ENCODE data around the gene DIPK1C.

Gene DIPK1C

GRCh38 chr18:74451148-74451547 is 6.0 kb downstream of the DIPK1C start:
- no peak for DNase-seq (ENCODE audit: low read depth)

GRCh38 chr18:74450626-74451025 is 6.5 kb downstream of the DIPK1C start:
- no peak for DNase-seq (ENCODE audit: low read depth)

DNA sequence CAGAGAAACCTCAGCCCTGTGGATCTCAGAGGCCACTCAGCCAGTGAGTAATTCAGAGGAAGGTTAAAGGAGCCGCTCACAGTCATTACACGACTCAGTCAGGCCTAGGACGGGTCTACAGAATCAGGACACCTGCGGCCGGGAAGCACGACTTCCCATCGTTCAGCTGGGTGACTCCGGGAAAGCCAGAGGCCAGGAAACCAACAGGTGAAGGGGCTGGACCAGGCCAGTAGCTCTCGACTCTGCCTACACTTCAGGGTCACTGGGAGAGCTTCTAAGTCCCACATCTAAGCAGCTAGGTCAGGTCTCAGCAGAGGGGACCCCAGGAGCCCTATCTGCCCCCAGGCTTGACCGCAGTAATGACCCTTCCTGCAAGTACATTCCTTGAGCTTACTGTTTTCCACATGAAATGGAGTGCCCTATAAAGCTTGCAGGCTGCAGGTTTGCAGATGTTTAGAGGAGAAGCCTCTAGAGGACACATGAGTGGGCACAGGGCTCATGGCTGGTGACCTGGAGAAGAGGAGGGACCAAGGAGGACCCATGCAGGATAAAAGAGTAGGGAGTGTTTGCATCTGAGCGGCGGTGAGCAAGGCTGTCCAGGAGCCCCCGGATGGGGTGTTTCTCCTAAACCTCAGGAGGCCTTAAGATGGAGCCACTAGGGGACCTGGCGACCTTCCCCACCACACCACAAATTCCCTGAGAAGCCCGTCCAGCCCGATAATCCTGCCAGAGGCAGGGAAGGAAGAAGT is 9.5 kb downstream of the DIPK1C start:
- DNase-seq (ENCODE audit: low read depth) = no peak

DNA sequence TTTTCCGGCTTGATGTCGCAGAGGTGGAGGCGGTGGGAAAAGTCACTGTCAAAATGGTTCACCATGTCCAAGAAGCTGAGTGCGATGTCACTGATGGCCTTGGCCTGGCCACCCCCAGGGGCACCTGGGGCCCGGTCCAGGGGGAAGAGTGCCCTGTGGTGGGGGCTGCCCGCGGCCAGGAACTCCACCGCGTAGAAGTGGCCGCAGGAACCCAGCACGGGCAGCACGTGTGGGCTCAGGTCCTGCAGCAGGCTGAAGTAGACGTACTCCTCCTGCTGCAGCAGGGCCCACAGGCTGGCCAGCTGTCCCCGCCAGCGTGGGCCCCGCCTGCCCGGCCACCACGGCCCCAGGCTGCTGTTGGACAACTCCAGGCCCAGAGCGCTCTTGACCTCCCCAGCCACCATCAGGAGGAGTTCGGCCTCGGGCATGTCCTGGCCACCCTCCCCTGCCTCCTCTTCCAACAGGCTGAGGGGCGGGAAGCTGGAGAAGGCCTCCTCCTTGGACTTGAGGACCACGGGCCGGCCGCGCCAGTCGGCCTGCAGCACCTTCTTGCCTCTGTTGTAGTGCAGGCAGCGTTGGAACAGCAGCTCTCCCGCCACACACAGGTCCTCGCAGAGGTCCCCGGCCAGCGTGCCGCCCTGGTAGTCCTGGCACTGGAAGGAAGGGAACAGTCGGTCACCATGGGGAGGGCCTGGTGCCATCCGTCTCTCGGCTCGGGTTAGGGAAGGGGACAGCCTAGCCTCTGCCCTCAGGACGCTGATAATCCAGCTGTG is 10.3 kb downstream of the DIPK1C start:
- no peak for DNase-seq (ENCODE audit: low read depth)

DNA sequence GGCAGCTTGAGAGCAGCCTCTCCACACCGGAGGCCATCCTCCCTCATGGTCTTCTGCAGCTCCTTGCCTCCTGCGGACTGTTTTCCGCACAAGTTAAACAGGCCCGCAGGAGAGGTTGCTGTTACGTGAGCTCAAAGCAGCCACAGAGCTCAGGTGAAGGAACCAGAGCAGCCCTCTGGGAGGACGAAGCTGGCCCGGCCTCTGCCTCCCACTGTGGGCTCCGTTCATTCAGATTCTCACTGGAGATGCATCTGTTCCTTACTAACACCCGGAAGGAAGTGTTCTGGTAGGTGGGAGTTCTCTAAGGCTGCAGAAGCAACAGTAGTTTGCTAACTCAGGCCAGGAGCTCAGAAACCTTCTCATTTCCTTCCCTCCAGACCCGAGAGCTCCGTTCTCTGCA is 10.9 kb downstream of the DIPK1C start:
- DNase-seq (ENCODE audit: low read depth) = no peak

- DNase-seq (ENCODE audit: low read depth) = no peak
Measured at GRCh38 chr18:74445585-74445984, 11.5 kb downstream of the DIPK1C start.

GRCh38 chr18:74444104-74444503 is 13.0 kb downstream of the DIPK1C start:
- DNase-seq (ENCODE audit: low read depth) = no peak

GRCh38 chr18:74440808-74441427 is 16.2 kb downstream of the DIPK1C start:
- no peak for DNase-seq (ENCODE audit: low read depth)

DNA sequence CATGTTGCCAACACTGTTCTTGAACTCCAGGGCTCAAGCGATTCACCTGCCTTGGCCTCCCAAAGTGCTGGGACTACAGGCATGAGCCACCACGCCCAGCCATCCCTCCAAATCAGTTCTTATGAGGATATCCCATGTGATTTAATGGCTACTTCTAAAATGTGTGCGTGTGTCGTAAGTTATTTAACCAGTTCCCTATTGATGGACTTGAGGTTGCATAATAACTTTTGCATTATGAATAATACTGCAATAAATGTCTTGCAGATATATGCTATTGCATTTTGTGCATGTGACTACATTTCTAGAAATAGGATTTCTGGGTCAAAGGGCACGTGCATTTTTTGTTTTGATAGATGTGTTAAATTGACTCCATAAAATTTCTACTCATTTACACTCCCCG is 19.0 kb downstream of the DIPK1C start:
- DNase-seq (ENCODE audit: low read depth) = no peak

- DNase-seq (ENCODE audit: low read depth) = no peak
Measured at GRCh38 chr18:74436158-74436769, 20.8 kb downstream of the DIPK1C start.

DNA sequence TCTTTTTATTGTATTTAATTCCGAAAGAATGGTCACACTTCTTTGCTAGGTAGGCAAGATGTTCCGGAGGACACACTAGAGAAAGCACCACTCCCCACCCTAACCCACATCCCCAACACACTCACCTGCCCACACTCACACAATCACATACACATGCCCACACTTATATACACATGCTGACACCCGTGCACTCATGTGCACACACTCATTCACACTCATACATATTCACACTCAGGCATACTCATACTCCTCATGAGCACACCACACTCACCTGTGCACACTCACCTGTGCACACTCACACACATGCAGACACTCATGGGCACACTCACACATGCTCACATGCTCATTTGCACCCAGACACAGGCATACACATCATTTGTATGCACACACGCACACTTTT is 21.4 kb downstream of the DIPK1C start:
- no peak for DNase-seq (ENCODE audit: low read depth)

DNA sequence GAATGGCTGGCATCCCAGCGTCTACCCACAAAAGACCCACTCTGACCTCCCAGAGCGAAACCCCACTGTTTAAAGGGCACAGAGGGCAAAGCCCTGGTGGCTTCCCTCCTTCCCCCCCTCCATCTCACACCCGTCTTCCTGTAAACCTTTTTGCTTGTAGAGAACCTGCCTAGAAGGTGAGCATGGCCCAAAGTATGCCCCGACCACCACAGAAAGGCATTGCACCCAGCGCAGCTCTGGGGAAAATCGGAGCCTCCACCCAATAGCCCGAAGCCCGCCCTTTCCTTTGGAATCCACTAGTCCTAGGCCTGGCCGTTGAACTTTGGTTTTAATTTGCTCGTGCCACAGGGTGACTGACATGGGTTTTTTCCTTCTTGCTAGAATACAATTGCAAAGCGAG is 22.6 kb downstream of the DIPK1C start:
- DNase-seq (ENCODE audit: low read depth) = no peak

- no peak for DNase-seq (ENCODE audit: low read depth)
Measured at GRCh38 chr18:74430806-74431571, 26.1 kb downstream of the DIPK1C start.

DNA sequence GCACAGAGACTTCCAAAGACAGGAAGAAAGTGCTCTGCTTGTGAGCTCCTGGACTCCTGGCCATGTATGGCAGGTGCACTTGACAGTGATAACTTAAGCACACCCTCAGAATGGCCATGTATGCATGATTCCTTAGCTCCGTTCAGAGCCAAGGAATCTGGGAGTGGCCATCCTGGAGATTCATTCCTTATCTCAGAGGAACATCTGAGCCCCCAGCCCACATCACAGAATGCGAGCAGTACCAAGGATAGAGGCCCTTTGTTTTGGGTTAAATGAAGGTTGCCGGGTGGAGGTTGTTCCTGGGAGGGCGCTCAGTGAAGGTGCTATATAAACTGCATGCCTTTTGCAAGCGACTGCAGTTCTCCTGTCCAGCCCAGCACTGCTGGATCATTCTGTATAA is 26.9 kb downstream of the DIPK1C start:
- no peak for DNase-seq (ENCODE audit: low read depth)

DNA sequence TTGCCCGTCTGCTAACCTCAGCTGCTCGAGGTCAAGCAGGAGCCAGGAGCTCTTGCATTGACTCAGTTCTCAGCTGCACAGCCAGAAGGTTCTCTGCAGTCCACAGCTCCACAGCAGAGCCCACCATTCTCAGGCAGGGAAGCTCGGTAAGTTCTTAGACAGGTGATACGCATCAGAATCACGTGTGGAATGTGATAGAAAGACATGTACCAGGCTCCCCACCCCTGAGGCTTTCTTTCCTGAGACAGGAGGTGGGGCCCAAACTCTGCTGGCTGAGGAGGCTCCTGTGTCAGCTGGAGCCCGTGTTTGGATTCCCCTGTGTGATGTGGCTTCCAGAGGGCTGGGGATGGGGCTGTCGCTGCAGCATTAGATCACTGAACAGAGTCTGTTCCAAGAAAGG is 28.0 kb downstream of the DIPK1C start:
- DNase-seq (ENCODE audit: low read depth) = no peak

- no peak for DNase-seq (ENCODE audit: low read depth)
Measured at GRCh38 chr18:74427442-74428112, 29.5 kb downstream of the DIPK1C start.

DNA sequence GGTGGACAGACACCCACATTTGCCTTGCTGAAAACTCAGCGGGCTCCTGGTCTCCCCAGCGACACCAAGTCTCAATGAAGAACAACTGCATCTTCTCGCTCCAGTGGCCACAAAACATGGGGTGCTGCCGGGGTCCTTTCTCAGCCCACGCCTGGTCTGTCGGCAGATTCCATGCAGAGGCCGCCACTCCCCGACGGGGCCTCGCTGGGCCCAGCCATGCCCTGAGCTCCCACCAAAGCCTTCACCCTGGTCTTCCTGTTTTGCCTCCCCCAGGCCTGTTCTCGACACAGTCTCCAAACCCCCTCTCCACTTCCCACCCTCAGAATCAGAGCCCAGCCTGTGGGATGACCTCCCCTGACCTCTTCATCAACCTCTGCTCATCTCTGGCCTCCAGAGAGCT is 31.2 kb downstream of the DIPK1C start:
- DNase-seq (ENCODE audit: low read depth) = no peak

DNA sequence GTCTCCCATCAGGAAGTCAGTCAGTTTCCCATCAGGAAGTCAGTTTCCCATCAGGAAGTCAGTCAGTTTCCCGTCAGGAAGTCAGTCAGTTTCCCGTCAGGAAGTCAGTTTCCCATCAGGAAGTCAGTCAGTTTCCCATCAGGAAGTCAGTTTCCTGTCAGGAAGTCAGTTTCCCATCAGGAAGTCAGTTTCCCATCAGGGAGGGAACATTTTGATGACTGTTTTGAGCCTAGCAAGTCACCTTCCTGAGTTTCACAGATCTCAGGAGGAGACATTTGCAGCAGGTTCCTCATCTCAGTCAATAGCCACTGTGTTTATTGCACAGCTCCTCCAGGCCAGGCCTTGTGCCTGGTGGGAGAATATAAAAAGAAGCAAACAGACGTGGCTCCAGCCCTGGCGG is 31.9 kb downstream of the DIPK1C start:
- DNase-seq (ENCODE audit: low read depth) = no peak

DNA sequence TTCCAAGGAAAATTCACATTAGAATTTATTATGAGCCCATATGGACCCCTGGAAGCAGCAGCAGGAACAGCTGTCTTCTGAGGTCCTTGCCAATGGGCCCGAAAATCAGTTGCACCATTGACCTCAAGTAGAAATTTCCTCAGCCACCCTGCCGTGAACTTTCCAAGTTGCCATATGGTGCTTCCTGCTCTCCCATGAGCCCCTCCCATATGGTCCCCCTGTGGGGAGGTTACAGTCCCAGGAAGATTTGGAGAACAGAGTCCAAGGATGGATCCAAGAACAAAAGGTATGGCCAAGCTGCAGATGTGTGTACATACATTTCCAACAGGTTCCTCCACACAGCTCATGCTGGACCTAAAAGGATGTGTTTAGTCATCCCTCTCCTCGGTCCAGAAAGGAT is 34.6 kb downstream of the DIPK1C start:
- DNase-seq (ENCODE audit: low read depth) = no peak

- DNase-seq (ENCODE audit: low read depth) = no peak
Measured at GRCh38 chr18:74420926-74421325, 36.2 kb downstream of the DIPK1C start.

DNA sequence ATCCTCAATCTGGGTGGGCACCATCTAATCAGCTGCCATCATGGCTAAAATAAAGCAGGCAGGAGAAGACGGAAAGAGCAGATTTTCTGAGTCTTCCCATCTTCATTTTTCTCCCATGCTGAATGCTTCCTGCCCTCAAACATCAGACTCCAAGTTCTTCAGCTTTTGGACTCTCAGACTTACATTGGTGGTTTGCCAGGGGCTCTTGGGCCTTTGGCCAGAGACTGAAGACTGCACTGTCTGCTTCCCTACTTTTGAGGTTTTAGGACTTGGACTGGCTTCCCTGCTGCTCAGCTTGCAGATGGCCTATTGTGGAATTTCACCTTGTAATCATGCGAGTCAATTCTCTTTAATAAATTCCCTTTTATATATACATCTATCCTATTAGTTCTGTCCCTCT is 36.6 kb downstream of the DIPK1C start:
- DNase-seq (ENCODE audit: low read depth) = no peak

All from GM04503 (cell line).